ENCODE data around the gene PKDREJ. TPM values are rescaled to one million over a fixed set of nuclear protein-coding genes. Genes with fewer than 3 reads are reported as not detected.

The PKDREJ gene
- polyA plus RNA-seq, 1 donor from 2014 or later, result not detected

DNA sequence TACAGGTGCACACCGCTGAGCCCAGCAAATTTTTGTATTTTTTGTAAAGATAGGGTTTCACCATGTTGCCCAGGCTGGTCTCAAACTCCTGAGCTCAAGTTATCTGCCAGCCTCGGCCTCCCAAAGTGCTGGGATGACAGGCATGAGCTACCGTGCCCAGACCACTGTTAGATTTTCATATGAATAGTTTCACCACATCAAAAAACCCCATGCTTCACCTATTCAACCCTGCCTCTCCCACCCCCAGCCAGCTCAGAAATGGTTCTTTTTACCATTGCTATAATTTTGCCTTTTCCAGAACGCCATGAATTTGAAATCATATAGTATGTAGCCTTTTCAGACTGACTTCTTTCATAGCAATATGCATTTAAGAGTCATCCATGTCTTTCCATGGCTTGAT is 50.9 kb downstream of the PKDREJ start:
- no peak overlapping the region for H3K4me2 ChIP-seq (ENCODE audit: low read length)
- H3K9ac ChIP-seq (ENCODE audit: low read length), result no peak overlapping the region
- TF ChIP-seq EP300 (conservative IDR thresholded peaks at IDR 0.05; ENCODE audit: poor library complexity, severe bottlenecking), result no peak
- TF ChIP-seq CTCF (IDR thresholded peaks at IDR 0.05; ENCODE audit: poor library complexity, severe bottlenecking), result no peak
- no peaks in the 10 kb centered on the region for H3K27me3 ChIP-seq (ENCODE audit: insufficient read depth, low read depth, low read length)
- no peaks in the 10 kb centered on the region for H3K79me2 ChIP-seq (replicated peaks; ENCODE audit: insufficient read depth, low read length)
- H3K9me3 ChIP-seq (ENCODE audit: low read length), result no peaks in the 10 kb centered on the region
- no peaks in the 10 kb centered on the region for H4K20me1 ChIP-seq (ENCODE audit: insufficient read depth)
- no peaks in the 10 kb centered on the region for H3F3A ChIP-seq (ENCODE audit: insufficient read depth, low read length, poor library complexity, severe bottlenecking)
- no peaks in the 10 kb centered on the region for H3K36me3 ChIP-seq (ENCODE audit: insufficient read depth, low read length)
- H3K9me2 ChIP-seq (ENCODE audit: insufficient read depth, low read length), result no peaks in the 10 kb centered on the region
- H2AFZ ChIP-seq (ENCODE audit: low read depth, low read length), result no peak overlapping the region
- H3K4me3 ChIP-seq (ENCODE audit: low read length), result no peak overlapping the region
- H3K27ac ChIP-seq (ENCODE audit: low read length), result no peak overlapping the region

DNA sequence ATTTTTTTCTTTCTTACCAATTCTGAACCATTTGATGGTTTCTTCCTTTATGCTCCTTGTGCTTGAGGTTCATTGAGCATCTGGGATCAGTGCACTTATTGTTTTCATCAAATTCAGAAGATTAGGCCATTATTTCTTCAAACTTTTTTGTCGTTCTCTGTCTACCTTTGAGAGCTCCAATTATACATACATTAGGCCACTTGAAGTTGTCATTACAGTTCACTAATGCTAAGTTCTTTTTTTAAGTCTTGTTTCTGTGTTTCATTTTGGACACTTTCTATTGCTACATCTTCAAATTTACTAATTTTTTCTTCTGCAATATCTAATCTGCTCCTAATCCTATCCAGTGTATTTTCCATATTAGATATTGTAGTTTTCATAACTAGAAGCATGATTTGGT is 53.9 kb downstream of the PKDREJ start:
- Histone ChIP-seq H4K20me1 (ENCODE audit: insufficient read depth) (no peaks in the 10 kb centered on the region), H3K79me2 (replicated peaks; ENCODE audit: insufficient read depth, low read length) (no peaks in the 10 kb centered on the region), H3K9me3 (ENCODE audit: low read length) (peaks cover 2% of the 10 kb centered on the region), H3F3A (ENCODE audit: insufficient read depth, low read length, poor library complexity, severe bottlenecking) (no peaks in the 10 kb centered on the region), H3K36me3 (ENCODE audit: insufficient read depth, low read length) (no peaks in the 10 kb centered on the region), H3K4me2 (ENCODE audit: low read length) (no peak overlapping the region), H3K9me2 (ENCODE audit: insufficient read depth, low read length) (no peaks in the 10 kb centered on the region), H3K4me3 (ENCODE audit: low read length) (no peak overlapping the region), H3K27me3 (ENCODE audit: insufficient read depth, low read depth, low read length) (no peaks in the 10 kb centered on the region), H2AFZ (ENCODE audit: low read depth, low read length) (no peak overlapping the region), H3K27ac (ENCODE audit: low read length) (no peak overlapping the region), H3K9ac (ENCODE audit: low read length) (no peak overlapping the region)
- TF ChIP-seq REST (IDR thresholded peaks at IDR 0.05; ENCODE audit: borderline replicate concordance) (no peak), EP300 (conservative IDR thresholded peaks at IDR 0.05; ENCODE audit: poor library complexity, severe bottlenecking) (no peak), EZH2 (IDR thresholded peaks at IDR 0.05; ENCODE audit: borderline replicate concordance, insufficient read depth, low read length, poor library complexity, severe bottlenecking) (no peak), TAF1 (IDR thresholded peaks at IDR 0.05; ENCODE audit: low read depth) (no peak), MXI1 (conservative IDR thresholded peaks at IDR 0.05; ENCODE audit: poor library complexity, severe bottlenecking) (no peak), RAD21 (conservative IDR thresholded peaks at IDR 0.05) (no peak), POLR2AphosphoS5 (IDR thresholded peaks at IDR 0.05) (no peak), SMC3 (conservative IDR thresholded peaks at IDR 0.05; ENCODE audit: poor library complexity) (no peak), CTCF (IDR thresholded peaks at IDR 0.05; ENCODE audit: poor library complexity, severe bottlenecking) (no peak)

Other genes starting within 250 kb of the PKDREJ start
- gene PPARA, start 112.8 kb downstream of the PKDREJ start, polyA plus RNA-seq, result 0.28 and 0.43 TPM in 2 replicates
- 32.7 and 39.3 TPM in 2 replicates for gene CDPF1, start 13.1 kb downstream of the PKDREJ start, polyA plus RNA-seq
- 1.3 and 1.4 TPM in 2 replicates for gene TTC38, start 4.7 kb upstream of the PKDREJ start, polyA plus RNA-seq
- 0.28 and 0.48 TPM in 2 replicates for gene GTSE1, start 33.5 kb upstream of the PKDREJ start, polyA plus RNA-seq
- gene TRMU, start 72.4 kb upstream of the PKDREJ start, polyA plus RNA-seq, result 72.9 and 88.3 TPM in 2 replicates